CD4-positive, alpha-beta T cell treated with Interferon alpha-2 for 1 hour (primary cell): ENCODE results near the gene GAREM1.
A peak's percentile ranks its signal among the peaks of the same experiment; 100 is the strongest.

ENCODE experiments used
- DNase-seq, 2 donors: peaks; one replicate each; pipeline ENCODE4 v3.0.0-alpha.2; 2020 to 2022

Gene GAREM1

GRCh38 chr18:32286749-32287148 is 183.9 kb downstream of the GAREM1 start:
- DNase-seq, result no peak

- DNase-seq, result no peak
Observed at GRCh38 chr18:32284284-32284683, 186.4 kb downstream of the GAREM1 start.

GRCh38 chr18:32280911-32281310 is 189.8 kb downstream of the GAREM1 start:
- DNase-seq, result no peak

GRCh38 chr18:32280188-32280783 is 190.4 kb downstream of the GAREM1 start:
- no peak for DNase-seq

- no peak for DNase-seq
Observed at GRCh38 chr18:32278177-32278799, 192.4 kb downstream of the GAREM1 start.

GRCh38 chr18:32277549-32277948 is 193.1 kb downstream of the GAREM1 start:
- no peak for DNase-seq

GRCh38 chr18:32276906-32277305 is 193.8 kb downstream of the GAREM1 start:
- DNase-seq, result no peak

- no peak for DNase-seq
Observed at GRCh38 chr18:32276256-32276655, 194.4 kb downstream of the GAREM1 start.

GRCh38 chr18:32275221-32275620 is 195.5 kb downstream of the GAREM1 start:
- DNase-seq, result no peak

- no peak for DNase-seq
Observed at GRCh38 chr18:32274307-32274706, 196.4 kb downstream of the GAREM1 start.

- DNase-seq, result peak in 1 of 2 donors; percentile 1
Observed at GRCh38 chr18:32271672-32272208, 198.9 kb downstream of the GAREM1 start.

GRCh38 chr18:32270341-32270740 is 200.3 kb downstream of the GAREM1 start:
- DNase-seq, result no peak

- DNase-seq, result no peak
Observed at GRCh38 chr18:32267463-32267862, 203.2 kb downstream of the GAREM1 start.

GRCh38 chr18:32264401-32264800 is 206.3 kb downstream of the GAREM1 start:
- no peak for DNase-seq

GRCh38 chr18:32262092-32262491 is 208.6 kb downstream of the GAREM1 start:
- no peak for DNase-seq

GRCh38 chr18:32261003-32261402 is 209.7 kb downstream of the GAREM1 start:
- no peak for DNase-seq

GRCh38 chr18:32259553-32259952 is 211.1 kb downstream of the GAREM1 start:
- DNase-seq, result no peak

GRCh38 chr18:32258558-32259204 is 212.0 kb downstream of the GAREM1 start:
- DNase-seq, result no peak

GRCh38 chr18:32258148-32258547 is 212.5 kb downstream of the GAREM1 start:
- no peak for DNase-seq

- DNase-seq, result no peak
Observed at GRCh38 chr18:32257084-32257785, 213.4 kb downstream of the GAREM1 start.

- DNase-seq, result no peak
Observed at GRCh38 chr18:32255570-32255969, 215.1 kb downstream of the GAREM1 start.

GRCh38 chr18:32252141-32252860 is 218.4 kb downstream of the GAREM1 start:
- no peak for DNase-seq

- DNase-seq, result no peak
Observed at GRCh38 chr18:32251466-32251865, 219.2 kb downstream of the GAREM1 start.
